HUDEP-2 (cell line): ENCODE data around the gene THADA.
"Not testable (repeated sequence)": the region's sequence is repeated elsewhere in the genome, so short reads cannot be mapped to it uniquely, and the experiment has no call there.

ENCODE experiments used
- DNase-seq, 76 experiments: peaks; one replicate each; lab custom pipeline; 2025; ENCODE audit not compliant: unreplicated experiment in 76 of 76; lab: John Stamatoyannopoulos, UW

The THADA gene

DNA sequence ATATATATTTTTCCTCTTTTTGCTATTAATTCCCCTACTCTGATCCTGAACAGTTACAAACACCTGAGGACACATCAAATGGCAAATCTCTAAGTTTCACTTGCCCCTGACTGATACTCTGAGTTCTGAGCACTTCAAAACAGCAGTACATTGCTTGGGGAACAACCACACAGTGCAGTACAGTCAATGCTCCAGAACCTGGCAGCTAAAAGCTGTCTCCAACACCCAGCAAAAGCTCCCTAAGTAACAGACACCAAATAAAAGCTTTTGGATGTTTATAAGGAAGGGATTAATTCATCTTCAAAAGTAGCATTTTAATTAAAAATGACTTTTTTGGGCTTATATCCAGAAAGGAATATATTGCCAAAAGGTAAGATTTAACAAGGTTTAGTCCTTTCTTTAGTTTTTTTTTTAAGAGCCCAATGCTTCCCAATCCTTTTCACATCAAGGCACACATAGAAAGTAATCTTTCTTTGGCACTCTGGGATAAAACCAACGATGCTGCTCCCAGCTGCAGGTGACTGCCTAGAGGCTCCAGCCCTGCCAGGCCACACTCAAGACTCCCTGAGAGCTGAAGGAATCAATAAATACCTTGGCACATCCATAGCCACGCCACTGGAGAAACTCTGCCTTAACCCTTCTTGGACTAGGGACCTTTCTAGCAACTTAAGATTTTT, 204.5 kb downstream of the THADA start:
- DNase-seq = no peak

DNA sequence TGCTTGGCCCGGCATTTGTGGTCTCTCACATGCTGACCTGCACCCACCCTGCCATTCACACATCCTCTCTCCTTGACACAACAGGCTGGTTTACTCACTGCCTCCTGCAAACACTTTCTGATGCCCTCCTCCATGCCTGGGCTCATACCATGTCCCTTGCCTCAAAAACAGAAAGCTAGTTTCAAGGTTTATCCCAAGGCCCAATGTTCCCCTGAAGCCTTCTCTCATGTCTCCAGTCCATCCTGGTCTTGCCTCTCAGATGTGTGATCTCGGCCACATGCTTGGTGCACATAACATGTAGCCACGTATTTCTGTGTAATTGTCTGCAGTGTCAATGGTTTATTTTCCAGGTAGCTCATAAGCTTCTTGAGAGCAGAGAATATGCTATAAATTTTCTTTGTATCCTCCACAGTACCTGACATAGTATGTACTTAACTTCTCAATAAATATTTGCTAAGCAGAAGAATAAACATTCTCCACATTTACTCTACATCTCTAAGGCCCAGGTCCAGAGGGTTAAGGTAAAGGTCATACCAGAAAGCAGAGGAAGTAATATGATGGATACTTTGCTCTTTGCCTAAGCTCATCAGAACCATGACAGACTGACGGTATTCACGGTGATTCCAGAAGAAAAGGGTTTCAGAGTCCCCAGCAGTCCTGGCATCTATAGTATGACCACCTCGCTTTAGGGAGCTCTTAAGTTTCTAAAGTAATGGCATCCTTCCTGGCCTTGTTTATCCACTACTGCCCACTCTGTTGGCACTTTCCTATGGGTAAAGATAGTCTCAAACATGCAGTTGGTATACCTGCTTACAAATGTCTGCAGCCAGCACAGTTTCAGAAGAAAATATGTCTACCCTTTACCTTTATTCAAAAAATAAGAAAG, 206.0 kb downstream of the THADA start:
- DNase-seq = no peak

DNA sequence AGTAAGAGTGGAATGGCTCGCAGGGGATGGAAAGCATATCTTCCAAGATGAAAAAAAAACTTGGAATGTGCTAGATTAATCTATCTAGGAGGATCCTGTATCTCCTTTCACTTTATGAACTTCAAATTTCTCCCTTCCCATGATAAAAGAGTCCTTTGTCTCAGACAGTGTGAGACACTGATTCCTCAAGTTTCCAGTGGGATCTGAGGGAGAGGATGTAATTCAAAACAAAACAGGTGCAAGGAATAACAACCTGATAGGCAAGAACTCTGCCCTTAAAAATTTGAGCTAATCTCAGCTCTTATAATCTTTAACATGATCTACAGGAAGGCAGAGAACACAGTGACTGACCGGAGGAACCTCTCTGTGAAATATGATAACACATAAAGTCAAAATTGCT, 207.5 kb downstream of the THADA start:
- no peak for DNase-seq

DNA sequence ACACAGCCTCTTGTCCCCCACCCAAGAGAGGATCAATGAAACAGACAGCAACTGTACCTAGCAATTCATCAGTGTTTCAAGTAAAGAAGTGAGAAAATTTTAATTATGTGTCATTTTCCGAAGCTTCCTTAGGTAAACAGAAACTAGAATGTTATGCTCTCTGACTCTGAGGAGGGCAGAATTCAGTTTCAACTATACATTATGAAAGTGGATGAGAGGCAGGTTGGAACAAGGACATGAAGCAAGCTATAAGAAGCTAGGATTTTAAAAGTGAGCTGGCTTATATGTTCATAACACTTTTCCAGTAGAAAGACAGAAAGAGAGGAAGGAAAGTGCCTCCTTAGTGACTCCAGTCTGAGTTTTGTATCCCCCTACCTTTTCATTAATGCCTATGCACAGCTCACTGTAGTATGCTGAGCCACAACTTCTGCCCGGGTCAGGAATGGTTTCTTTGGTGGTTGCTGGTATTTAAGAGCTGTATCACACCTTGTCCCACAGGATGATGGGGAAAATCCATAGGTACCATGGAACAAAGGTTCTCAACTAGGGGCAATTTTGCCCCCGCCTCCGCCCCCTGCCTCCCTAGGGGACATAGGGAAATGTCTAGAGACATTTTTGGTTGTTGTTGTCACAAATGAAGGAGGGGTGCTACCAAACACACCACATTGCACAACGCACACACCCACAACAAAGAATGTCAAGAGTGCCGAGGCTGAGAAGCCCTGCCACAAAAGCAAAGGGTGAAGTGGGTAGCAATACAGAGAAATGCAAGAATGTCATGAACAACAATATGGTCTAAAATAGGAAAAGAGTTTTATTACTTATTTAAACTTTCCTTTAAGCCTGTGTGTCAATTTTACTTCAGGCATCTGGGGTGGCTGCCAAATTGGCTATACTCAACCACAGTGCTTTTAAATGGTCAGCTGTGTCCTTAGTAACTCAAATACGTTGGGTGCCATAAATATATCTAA, 208.5 kb downstream of the THADA start:
- no peak for DNase-seq

DNA sequence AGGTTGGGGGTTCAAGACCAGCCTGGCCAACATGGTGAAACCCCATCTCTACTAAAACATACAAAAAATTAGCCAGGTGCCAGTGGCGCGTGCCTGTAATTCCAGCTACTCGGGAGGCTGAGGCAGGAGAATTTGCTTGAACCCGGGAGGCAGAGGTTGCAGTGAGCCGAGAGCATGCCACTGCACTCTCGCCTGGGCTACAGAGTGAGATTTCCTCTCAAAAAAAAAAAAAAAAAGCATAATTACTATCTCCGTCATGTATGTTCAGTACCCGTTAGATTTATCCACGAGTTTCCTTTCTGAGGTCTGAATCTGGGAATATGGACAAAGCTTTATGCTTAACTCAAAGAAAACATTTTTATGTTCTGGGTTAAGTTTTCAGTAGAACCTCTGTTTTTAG, 209.2 kb downstream of the THADA start:
- not testable (repeated sequence) for DNase-seq

DNA sequence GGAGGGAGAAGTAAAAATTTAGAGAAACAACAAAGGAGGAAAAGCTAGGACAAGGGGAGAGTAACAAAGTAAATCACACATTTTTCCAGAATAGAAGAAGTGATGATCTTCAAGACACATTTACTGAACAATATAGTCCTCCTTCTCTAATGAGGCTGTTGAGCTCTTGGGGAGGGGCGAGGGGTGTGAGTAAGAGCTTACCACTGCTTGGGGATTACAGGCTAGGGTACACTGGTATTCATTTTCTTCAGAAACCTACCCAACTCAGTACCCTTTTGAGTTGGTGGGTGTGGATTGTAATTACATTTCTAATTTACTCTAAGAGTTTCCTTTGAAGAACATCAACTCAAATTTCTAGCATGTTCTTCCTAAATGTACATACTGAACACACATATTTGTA, 211.7 kb downstream of the THADA start:
- DNase-seq = no peak

DNA sequence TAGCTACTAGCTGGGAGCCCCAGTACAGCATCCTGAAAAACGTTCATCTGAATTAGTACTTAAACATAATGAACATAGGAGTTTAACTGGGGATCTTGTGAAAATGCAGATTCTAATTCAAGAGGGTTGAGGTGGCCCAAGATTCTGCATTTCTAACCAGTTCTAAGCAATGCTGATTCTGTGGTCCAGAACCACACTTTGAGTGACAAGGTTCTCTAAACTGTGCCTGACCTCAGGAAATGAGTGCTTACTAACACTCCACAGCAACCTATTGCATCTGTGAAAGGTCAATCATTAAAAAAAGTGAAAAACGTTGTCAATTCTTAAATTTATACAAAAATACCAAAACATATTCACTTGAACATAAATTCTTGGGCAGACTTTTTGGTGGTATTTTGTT, 212.3 kb downstream of the THADA start:
- DNase-seq = no peak

DNA sequence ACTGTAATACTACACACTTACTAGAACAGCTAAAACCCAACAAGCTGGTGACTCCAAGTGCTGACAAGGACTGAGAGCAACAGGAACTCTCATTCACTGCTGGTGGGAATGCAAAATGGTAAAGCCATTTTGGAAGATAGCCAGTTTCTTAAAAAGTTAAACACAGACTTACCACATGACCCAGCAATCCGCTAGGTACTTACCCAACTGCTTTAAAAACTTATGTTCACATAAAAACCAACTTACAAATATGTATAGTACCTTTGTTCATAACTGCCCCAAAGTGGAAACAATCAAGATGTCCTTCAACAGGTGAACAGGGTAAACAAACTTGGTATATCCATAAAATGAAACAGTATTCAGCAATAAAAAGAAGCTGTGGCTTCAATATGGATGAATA, 216.3 kb downstream of the THADA start:
- no peak for DNase-seq

DNA sequence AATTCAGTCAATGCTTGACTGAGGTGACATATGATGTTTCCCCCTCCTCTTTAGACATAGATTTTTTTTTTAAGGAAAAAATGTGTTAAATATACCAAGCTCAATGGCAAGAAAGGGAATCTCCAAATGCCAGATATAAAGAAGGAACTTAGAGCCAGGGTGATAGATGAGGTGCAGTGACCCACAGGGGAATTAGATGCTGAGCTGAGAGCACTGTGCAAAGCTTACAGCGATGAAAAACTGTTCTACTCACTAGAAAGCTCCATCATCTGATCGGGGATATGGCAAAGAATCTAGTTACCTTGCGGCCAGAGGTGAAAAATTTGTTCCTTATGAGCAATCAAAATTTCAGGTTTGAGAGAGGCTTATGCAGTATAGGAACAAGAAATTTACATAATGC, 218.5 kb downstream of the THADA start:
- DNase-seq = no peak

DNA sequence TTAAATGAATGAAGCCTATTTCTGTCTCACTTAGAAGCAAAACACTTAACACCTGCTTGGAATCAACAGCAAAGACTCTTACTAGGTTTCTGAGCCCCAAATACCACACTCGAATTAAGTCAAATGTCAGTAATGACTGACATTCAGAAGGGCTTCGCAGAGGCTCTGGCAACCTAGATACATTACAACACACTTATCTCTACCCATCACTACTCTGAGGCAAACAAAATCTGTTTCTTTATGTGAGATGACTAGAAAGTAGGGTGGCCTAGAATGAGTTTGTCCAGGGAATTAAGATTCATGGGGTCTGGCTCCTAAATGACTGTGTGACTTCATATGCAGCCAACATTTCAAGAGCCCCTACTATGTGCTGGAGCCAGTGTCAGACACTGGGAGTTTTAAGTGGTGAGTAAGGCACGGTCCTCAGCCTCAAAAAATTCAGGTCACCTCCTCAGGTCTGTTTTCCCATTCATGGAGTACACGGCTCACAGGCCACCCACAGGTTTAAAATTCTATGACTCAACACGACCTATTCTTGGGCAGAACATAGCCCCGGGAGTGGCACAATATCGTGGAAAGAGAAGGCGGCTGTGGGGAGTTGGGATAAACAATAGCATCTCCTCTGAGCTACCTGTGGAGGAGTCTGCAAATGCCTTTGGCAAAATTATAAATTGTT, 219.2 kb downstream of the THADA start:
- no peak for DNase-seq

DNA sequence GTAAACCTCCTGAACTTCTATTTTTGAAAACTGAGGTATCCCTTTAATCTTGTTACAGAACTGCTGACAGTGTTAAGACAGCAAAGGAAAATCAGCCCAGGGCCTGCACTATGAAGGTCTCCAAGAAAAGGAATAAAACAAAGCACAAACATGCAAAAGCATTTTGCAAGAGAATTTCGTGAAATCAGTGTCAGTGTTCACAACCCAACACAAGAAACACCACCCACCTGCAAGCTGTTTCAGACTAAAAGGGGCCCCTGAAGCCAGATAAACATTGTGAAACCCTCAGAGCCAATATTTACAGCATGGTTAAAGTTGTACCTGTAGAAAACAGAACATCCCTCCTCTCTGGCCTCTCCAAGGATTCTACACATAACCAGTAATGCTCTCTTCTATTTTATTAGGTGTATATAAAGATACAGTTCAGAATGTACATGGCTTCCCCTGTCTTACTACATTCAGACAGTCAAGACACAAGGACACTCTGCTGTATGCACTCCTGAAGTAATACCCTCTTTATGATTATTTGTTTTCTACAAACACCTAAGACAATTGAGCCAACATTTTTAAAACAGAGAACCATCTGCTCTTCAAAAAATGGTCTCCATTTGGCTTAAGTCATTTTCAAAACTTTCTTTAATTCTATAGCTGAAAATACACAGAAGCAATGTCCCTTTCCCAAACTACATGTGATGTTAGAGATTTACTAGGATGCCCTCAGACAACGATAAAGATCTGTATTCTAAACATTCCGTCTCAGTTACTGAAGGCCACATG, 219.9 kb downstream of the THADA start:
- no peak for DNase-seq

DNA sequence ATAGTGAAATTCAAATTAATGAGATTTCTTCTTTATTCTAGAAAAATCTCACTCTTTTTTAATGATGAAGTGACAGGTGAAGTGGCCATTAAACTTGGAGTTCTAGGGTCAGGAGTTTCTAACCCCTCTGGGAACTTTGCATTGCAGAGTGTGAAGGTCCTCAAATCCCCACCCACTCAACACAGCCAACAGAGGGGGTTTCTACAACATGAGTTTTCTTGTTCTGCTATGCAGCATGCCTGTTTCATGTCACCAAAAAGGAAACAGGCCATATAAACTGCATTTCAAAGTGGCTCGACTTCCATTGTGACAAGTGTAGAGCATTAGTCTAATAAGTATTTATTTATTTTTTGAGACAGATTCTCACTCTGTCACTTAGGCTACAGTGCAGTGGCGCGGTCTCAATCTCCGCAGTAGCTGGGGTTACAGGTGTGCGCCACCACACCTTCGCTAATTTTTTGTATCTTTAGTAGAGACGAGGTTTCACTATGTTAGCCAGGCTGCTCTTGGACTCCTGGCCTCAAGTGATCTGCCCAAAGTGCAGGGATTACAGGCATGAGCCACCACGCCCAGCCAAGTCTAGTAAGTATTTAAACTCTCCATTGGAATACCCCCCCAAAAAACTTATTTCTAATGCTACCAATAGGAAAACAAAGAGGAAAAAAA, 223.3 kb downstream of the THADA start:
- no peak for DNase-seq

DNA sequence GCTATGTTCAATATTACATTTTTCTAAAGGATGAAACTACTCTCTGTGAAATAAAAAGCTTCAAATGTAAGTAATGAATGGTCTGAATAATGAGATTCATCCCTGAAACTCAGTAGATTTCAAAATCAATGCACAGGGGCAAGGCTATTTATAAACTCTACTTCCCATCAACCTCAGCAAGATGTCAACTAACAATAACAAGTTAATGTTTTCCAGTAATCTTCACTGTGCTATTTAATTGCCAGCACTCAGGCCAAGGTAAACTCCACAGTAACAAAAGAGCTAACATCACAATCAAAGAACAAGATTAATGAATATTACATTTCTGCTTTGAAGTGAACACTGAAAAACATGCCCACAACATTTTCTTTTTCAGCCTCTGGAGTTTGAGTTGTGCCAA, 225.1 kb downstream of the THADA start:
- DNase-seq = no peak

DNA sequence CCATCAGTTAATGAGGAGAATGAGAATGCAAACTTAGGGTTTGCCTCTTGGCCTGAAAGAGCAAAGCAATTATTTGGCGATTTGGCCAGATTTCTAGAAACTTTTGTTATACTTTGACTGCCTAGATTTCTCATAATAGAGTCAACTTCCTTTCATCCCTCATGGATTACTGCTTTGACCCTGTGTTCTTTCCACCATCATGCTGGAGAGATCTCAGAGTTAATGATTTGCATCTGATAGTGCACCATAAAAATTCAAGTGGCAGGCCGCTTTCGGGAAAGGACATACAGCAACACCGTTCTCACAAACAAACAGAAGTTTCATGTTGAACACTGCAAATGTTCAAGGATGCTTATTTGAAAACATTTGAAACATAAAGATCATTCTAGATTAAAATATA, 225.7 kb downstream of the THADA start:
- DNase-seq = no peak

DNA sequence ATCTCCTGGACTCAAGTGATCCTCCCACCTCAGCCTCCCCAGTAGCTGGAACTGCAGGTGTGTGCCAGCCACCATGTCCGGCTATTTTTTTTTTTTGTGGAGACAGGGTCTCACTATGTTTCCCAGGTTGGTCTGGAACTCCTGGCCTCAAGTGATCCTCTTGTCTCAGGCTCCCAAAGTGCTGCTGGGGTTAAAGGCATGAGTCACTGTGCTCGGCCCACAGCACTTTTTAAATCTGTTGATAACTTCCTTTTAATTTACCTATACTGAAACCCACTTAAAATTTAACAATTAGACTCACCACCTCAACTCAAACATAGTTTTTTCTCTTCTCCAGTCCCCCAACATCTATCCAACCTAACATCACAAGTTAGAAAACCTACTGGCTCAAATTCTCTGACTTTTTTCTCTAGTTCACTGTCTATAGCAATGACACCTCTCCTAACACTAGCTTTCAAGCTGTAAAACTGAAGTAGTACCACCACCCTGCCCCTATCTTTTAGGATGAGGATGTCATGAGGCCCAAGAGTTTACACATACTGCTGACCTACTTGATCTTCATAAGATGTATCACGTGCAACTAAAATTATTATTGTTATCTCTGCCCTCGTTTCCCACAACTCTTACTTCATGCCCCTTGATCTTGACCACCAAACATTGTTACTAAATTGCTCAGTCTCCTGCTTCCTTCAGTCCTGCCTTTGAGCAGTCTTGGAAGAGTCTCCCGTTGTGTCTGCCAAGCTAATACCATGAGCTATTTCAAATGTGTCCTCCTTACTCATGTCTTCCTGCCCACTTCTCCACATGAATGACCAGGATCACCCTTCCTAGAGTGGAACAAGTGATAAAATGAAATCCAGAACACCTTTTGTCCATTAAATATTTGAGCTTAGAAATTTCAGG, 227.1 kb downstream of the THADA start:
- DNase-seq = no peak

DNA sequence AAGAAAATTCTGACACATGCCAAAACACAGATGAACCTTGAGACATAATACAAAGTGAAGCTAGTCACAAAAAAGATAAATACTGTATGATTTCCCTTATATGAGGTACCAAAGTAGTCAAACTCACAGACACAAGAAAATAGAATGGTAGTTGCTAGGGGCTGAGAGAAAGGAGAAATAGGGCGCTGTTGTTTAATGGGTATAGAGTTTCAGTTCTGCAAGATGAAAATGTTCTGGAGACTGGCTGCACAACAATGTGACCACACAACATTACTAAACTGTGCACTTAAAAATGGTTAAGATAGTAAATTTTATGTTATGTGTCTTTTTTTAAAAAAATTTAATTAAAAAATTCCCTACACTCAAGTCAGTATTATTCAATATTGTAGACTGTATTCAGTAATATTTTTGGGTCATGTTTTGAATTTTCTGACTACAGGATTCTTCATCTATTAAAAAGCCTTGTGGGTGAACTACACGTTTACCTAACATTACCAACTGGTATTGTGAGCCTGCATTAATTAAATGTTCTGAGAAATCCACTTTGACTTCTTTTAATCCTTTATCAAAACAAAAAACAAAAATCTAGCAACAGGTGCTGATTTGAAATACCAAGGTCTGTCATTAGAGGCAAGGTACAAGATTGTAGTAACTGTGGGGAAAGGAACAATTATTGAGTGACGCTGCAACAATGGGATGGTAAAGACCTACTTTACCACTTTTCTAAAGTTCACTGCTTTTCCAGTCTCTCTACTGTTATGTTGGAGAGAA, 228.6 kb downstream of the THADA start:
- no peak for DNase-seq

DNA sequence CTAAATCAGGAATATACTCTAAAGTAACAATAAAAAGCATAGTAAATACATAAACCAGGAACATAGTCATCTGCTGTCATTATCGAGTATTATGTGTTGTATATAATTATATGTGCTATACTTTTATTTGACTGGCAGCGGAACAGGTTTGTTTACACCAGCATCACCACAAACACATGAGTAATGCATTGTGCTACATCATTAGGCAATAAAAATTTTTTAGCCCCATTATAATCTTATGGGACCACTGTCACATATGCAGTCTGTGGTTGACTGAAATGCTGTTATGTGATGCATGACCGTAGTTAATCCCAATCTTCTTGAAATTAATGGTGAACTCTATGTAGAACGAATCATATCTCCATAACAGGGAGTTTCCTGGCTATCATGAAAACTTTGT, 232.7 kb downstream of the THADA start:
- no peak for DNase-seq

DNA sequence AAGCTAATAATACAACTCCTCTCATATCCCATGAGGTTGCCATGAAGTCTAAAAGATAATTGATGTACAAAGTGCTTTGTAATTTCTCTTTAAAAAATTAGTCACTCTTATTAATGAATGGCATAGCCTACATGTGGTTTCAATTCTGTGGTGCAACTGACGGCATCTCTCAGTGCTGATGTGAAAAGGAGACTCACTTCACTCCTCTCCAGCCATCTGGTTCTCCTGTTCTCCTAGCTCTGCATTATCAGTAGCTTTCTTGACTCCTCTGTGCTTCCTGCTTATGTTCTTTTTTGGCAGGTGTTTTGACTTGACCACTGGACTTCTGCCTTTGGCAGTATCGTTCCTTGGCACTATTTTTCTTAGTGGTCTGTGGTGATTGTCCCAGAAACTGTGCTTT, 234.6 kb downstream of the THADA start:
- DNase-seq = no peak
